Muscle layer of duodenum (tissue), 2 donors: ENCODE measurements around the gene GPR137C.

Source experiments
- H3K27ac ChIP-seq: one replicate; pipeline ENCODE4 v1.7.0; 2013; ENCODE audit warnings: mild to moderate bottlenecking, low read length
- H3K27me3 ChIP-seq: one replicate; pipeline ENCODE4 v1.7.0; 2013; ENCODE audit warnings: low read depth, mild to moderate bottlenecking, control low read depth, low read length
- H3K36me3 ChIP-seq, 2 donors: one replicate each; pipeline ENCODE4 v1.7.0; 2013; ENCODE audit warnings: low read length in 2 of 2, control low read depth in 1 of 2, mild to moderate bottlenecking in 1 of 2; ENCODE audit not compliant: insufficient read depth in 2 of 2, control insufficient read depth in 1 of 2
- H3K4me1 ChIP-seq, 2 donors: one replicate each; pipeline ENCODE4 v1.7.0; 2013; ENCODE audit warnings: low read length in 2 of 2, mild to moderate bottlenecking in 2 of 2, control low read depth in 1 of 2, moderate library complexity in 1 of 2; ENCODE audit not compliant: insufficient read depth in 2 of 2, control insufficient read depth in 1 of 2
- H3K4me3 ChIP-seq, 2 donors: one replicate each; pipeline ENCODE4 v1.7.0; 2013; ENCODE audit warnings: low read length in 2 of 2, low read depth in 1 of 2, mild to moderate bottlenecking in 1 of 2
- H3K9me3 ChIP-seq, 2 donors: one replicate each; pipeline ENCODE4 v1.7.0; 2013; ENCODE audit warnings: low read length in 2 of 2, control low read depth in 1 of 2, mild to moderate bottlenecking in 1 of 2; ENCODE audit not compliant: control insufficient read depth in 1 of 2
- donor health status: healthy.

GPR137C gene

GRCh38 chr14:52618602-52619001 lies 66.0 kb downstream of the GPR137C start:
- H3K27me3 ChIP-seq, result no peaks in the 10 kb centered on the region
- no peaks in the 10 kb centered on the region for H3K9me3 ChIP-seq
- no peaks in the 10 kb centered on the region for H3K36me3 ChIP-seq
- H3K4me1 ChIP-seq, result no peaks in the 10 kb centered on the region
- no peak overlapping the region for H3K4me3 ChIP-seq
- no peak overlapping the region for H3K27ac ChIP-seq

- no peak overlapping the region for H3K27ac ChIP-seq
- H3K4me3 ChIP-seq, result no peak overlapping the region
- H3K36me3 ChIP-seq, result no peaks in the 10 kb centered on the region
- no peaks in the 10 kb centered on the region for H3K9me3 ChIP-seq
- no peaks in the 10 kb centered on the region for H3K27me3 ChIP-seq
- no peaks in the 10 kb centered on the region for H3K4me1 ChIP-seq
These were observed 67.1 kb downstream of the GPR137C start for GRCh38 chr14:52619687-52620086.

GRCh38 chr14:52640137-52640536 lies 87.5 kb downstream of the GPR137C start:
- Histone ChIP-seq H3K4me1 (no peaks in the 10 kb centered on the region), H3K27ac (no peak overlapping the region), H3K9me3 (no peaks in the 10 kb centered on the region), H3K36me3 (peaks cover 9 to 11% of the 10 kb centered on the region in 2 donors), H3K4me3 (no peak overlapping the region), H3K27me3 (no peaks in the 10 kb centered on the region)

- Histone ChIP-seq H3K9me3 (no peaks in the 10 kb centered on the region), H3K27me3 (no peaks in the 10 kb centered on the region), H3K27ac (no peak overlapping the region), H3K4me1 (no peaks in the 10 kb centered on the region), H3K36me3 (peaks cover 14 to 18% of the 10 kb centered on the region in 2 donors), H3K4me3 (no peak overlapping the region)
These were observed 89.1 kb downstream of the GPR137C start for GRCh38 chr14:52641745-52642144.

- H3K36me3 ChIP-seq, result peaks cover 23 to 31% of the 10 kb centered on the region in 2 donors
- no peaks in the 10 kb centered on the region for H3K4me1 ChIP-seq
- H3K27me3 ChIP-seq, result no peaks in the 10 kb centered on the region
- H3K27ac ChIP-seq, result no peak overlapping the region
- H3K4me3 ChIP-seq, result no peak overlapping the region
- no peaks in the 10 kb centered on the region for H3K9me3 ChIP-seq
These were observed 96.9 kb downstream of the GPR137C start for GRCh38 chr14:52649511-52649910.

GRCh38 chr14:52650774-52651173 lies 98.1 kb downstream of the GPR137C start:
- peaks cover 23 to 26% of the 10 kb centered on the region in 2 donors for H3K36me3 ChIP-seq
- no peaks in the 10 kb centered on the region for H3K4me1 ChIP-seq
- no peaks in the 10 kb centered on the region for H3K27me3 ChIP-seq
- no peaks in the 10 kb centered on the region for H3K9me3 ChIP-seq
- no peak overlapping the region for H3K27ac ChIP-seq
- no peak overlapping the region for H3K4me3 ChIP-seq

- peaks cover 8 to 11% of the 10 kb centered on the region in 2 donors for H3K36me3 ChIP-seq
- no peaks in the 10 kb centered on the region for H3K9me3 ChIP-seq
- no peaks in the 10 kb centered on the region for H3K27me3 ChIP-seq
- H3K4me3 ChIP-seq, result no peak overlapping the region
- H3K27ac ChIP-seq, result no peak overlapping the region
- H3K4me1 ChIP-seq, result no peaks in the 10 kb centered on the region
These were observed 104.3 kb downstream of the GPR137C start for GRCh38 chr14:52656905-52657304.

GRCh38 chr14:52660325-52660724 lies 107.7 kb downstream of the GPR137C start:
- Histone ChIP-seq H3K4me1 (no peaks in the 10 kb centered on the region), H3K9me3 (no peaks in the 10 kb centered on the region), H3K27ac (no peak overlapping the region), H3K27me3 (no peaks in the 10 kb centered on the region), H3K36me3 (peaks cover 5 to 7% of the 10 kb centered on the region in 2 donors), H3K4me3 (no peak overlapping the region)

- no peak overlapping the region for H3K27ac ChIP-seq
- H3K4me1 ChIP-seq, result no peaks in the 10 kb centered on the region
- H3K9me3 ChIP-seq, result no peaks in the 10 kb centered on the region
- no peaks in the 10 kb centered on the region for H3K27me3 ChIP-seq
- H3K4me3 ChIP-seq, result no peak overlapping the region
- peaks cover 9 to 10% of the 10 kb centered on the region in 2 donors for H3K36me3 ChIP-seq
These were observed 108.2 kb downstream of the GPR137C start for GRCh38 chr14:52660832-52661231.

- H3K36me3 ChIP-seq, result peaks cover 12 to 15% of the 10 kb centered on the region in 2 donors
These were observed 108.7 kb downstream of the GPR137C start for GRCh38 chr14:52661314-52661713.

GRCh38 chr14:52663850-52664249 lies 111.2 kb downstream of the GPR137C start:
- no peak overlapping the region for H3K27ac ChIP-seq
- H3K27me3 ChIP-seq, result no peaks in the 10 kb centered on the region
- no peak overlapping the region for H3K4me3 ChIP-seq
- no peaks in the 10 kb centered on the region for H3K9me3 ChIP-seq
- H3K36me3 ChIP-seq, result peaks cover 7 to 15% of the 10 kb centered on the region in 2 donors
- H3K4me1 ChIP-seq, result no peaks in the 10 kb centered on the region

More at GRCh38 chr14:52661314-52661713, 108.7 kb downstream of the GPR137C start:
- no peak overlapping the region for H3K27ac ChIP-seq
- no peaks in the 10 kb centered on the region for H3K27me3 ChIP-seq
- H3K4me1 ChIP-seq, result no peaks in the 10 kb centered on the region
- no peaks in the 10 kb centered on the region for H3K9me3 ChIP-seq
- no peak overlapping the region for H3K4me3 ChIP-seq

- no peaks in the 10 kb centered on the region for H3K4me1 ChIP-seq
- no peak overlapping the region for H3K27ac ChIP-seq
- H3K4me3 ChIP-seq, result no peak overlapping the region
- no peaks in the 10 kb centered on the region for H3K9me3 ChIP-seq
- no peaks in the 10 kb centered on the region for H3K27me3 ChIP-seq
- peaks cover 23 to 26% of the 10 kb centered on the region in 2 donors for H3K36me3 ChIP-seq
These were observed 126.0 kb downstream of the GPR137C start for GRCh38 chr14:52678591-52678990.
